Bronchial epithelial cell (primary cell): ENCODE results near the gene LAMA5. TPM values are rescaled to one million over a fixed set of nuclear protein-coding genes. Genes with fewer than 3 reads are reported as not detected.
A peak's percentile ranks its signal among the peaks of the same experiment; 100 is the strongest.

Experiments
- DNase-seq: peaks from one replicate; pipeline ENCODE4 v3.0.0-alpha.2; 2010; ENCODE audit warnings: low read depth
- FAIRE-seq: peaks from 2 replicates; lab custom pipeline; 2011; peaks lifted over from hg19 to GRCh38; lab: Jason Lieb, UNC
- H3K27me3 ChIP-seq: 2 replicates; pipeline ENCODE4 v1.5.1; 2011; ENCODE audit warnings: low read length; ENCODE audit not compliant: control insufficient read depth, insufficient read depth
- H3K36me3 ChIP-seq: 2 replicates; pipeline ENCODE4 v1.5.1; 2011; ENCODE audit warnings: low read length; ENCODE audit not compliant: control insufficient read depth, insufficient read depth
- H3K4me3 ChIP-seq: 2 replicates; pipeline ENCODE4 v1.5.1; 2011; ENCODE audit warnings: mild to moderate bottlenecking, low read depth, low read length, control low read depth
- total RNA-seq: library from RNA; depleted of rRNA; stranded (reverse); fragments of >200 nt; gene quantifications from 2 replicates; pipeline ENCODE4 v1.2.1, GENCODE V29; 2014
- TF ChIP-seq, protein P1 (sequence below): IDR thresholded peaks from 2 replicates; pipeline ENCODE4 v1.5.1; 2011; ENCODE audit warnings: mild to moderate bottlenecking, moderate library complexity, low read length, control low read depth, inconsistent platforms; ENCODE audit not compliant: insufficient read depth, severe bottlenecking

LAMA5 gene
- total RNA-seq, 1 donor from 2014 or later: 61.6 TPM

DNA sequence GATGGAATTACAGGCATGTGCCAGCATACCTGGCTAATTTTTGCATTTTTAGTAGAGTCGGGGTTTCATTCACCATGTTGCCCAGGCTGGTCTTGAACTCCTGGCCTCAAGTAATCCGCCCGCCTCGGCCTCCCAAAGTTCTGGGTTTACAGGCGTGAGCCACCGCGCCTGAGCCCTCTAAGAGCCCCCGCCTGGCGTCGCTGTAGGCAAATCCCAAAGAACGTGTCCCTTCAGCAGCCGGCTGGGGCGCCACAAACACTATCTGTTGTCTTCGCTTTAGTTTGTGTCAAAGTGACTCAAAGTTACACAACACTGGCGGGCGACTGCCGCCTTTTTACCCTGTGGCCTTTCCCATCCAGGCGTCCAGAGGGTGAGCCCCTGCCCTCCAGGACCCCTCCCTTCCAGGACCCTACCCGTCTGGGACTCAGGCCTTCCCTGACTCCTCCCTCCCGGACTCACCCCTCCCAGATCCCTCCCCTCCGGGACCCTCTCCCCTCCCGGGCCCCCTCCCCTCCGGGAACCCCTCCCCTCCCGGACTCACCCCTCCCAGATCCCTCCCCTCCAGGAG is 65.3 kb downstream of the LAMA5 start:
- Histone ChIP-seq H3K27me3 (no peaks in the 10 kb centered on the region), H3K4me3 (peak overlapping the region; percentile 78), H3K36me3 (peaks cover 25% of the 10 kb centered on the region)
- TF ChIP-seq, protein P1, sequence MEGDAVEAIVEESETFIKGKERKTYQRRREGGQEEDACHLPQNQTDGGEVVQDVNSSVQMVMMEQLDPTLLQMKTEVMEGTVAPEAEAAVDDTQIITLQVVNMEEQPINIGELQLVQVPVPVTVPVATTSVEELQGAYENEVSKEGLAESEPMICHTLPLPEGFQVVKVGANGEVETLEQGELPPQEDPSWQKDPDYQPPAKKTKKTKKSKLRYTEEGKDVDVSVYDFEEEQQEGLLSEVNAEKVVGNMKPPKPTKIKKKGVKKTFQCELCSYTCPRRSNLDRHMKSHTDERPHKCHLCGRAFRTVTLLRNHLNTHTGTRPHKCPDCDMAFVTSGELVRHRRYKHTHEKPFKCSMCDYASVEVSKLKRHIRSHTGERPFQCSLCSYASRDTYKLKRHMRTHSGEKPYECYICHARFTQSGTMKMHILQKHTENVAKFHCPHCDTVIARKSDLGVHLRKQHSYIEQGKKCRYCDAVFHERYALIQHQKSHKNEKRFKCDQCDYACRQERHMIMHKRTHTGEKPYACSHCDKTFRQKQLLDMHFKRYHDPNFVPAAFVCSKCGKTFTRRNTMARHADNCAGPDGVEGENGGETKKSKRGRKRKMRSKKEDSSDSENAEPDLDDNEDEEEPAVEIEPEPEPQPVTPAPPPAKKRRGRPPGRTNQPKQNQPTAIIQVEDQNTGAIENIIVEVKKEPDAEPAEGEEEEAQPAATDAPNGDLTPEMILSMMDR: peak; percentile 94
- FAIRE-seq (no peak), DNase-seq (peak; percentile 85)

DNA sequence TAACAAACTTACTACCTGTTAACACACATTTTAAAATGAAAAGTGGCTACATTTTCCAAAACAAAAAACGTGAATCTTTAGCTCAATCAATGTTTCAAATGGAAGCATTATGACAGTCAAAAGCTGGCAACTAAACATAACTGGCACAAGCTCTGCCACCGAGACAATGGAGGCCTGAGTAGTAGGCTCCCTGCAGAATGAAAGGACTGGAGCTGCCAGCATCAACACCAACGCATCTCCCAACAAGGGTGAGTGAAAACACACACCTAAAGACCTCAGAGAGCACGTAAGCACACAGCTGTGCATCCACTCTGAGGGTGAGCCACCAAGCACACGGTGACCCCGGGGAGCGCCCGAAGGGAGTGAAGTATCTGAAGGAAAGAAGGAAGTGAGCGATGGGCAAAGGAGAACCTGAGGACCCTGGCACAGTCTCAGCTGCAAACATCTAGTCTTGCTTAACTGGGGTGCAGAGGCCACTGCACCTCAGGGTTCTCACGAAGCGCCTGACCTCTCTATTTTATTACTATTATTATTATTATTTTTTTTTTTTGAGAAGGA is 65.9 kb downstream of the LAMA5 start:
- FAIRE-seq: no peak
- DNase-seq: no peak
- Histone ChIP-seq H3K36me3 (peaks cover 24% of the 10 kb centered on the region), H3K4me3 (no peak overlapping the region), H3K27me3 (no peaks in the 10 kb centered on the region)
- TF ChIP-seq, protein P1: no peak

DNA sequence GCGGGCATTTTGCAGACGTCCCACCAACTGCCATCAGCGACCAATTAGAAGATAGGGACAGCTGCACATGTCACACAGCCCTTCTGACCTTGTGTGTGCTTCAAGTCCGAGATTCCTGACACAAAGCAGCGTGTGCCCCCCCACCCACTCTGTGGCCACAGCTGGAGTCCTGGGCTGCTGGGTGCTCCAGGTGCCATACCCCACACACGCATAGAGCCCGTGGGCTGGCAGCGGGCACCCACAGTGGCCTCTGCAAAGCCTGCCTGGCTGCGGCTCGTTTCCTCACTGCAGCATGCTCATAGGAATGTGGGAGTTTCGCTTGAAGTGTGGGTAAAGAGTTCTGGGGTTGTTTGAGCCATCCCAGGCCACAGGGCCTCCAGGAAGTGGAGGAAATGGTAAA is 66.8 kb downstream of the LAMA5 start:
- no peaks in the 10 kb centered on the region for H3K27me3 ChIP-seq
- no peak for FAIRE-seq
- DNase-seq: no peak
- TF ChIP-seq, protein P1: no peak
- peaks cover 20% of the 10 kb centered on the region for H3K36me3 ChIP-seq
- H3K4me3 ChIP-seq: no peak overlapping the region

DNA sequence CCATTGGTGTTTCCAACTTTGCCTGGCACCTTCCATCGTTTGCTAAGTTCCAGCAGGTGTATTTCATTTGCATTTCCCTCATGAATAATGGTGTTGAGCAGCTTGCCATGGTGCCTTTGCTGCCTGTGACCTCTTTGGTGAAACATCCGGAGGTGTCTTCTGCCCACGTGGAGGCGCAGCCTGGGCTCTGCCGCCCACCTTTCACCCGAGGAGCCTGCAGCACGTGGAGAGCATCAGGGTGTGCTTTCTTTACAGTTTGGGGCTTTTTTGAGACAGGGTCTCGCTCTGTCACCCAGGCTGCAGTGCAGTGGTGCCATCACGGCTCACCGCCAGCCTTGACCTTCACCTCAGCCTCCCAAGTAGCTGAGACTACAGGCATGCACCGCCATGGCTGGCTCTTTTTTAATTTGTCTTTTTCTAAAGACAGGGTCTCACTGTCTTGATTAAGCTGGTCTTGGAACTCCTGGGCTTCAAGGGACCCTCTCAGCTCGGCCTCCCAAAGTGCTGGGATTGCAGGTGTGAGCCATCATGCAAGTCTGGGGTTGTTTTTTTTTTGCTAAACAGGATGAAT is 67.4 kb downstream of the LAMA5 start:
- Histone ChIP-seq H3K27me3 (no peaks in the 10 kb centered on the region), H3K36me3 (peaks cover 19% of the 10 kb centered on the region), H3K4me3 (no peak overlapping the region)
- TF ChIP-seq, protein P1: no peak
- DNase-seq (no peak), FAIRE-seq (no peak)

DNA sequence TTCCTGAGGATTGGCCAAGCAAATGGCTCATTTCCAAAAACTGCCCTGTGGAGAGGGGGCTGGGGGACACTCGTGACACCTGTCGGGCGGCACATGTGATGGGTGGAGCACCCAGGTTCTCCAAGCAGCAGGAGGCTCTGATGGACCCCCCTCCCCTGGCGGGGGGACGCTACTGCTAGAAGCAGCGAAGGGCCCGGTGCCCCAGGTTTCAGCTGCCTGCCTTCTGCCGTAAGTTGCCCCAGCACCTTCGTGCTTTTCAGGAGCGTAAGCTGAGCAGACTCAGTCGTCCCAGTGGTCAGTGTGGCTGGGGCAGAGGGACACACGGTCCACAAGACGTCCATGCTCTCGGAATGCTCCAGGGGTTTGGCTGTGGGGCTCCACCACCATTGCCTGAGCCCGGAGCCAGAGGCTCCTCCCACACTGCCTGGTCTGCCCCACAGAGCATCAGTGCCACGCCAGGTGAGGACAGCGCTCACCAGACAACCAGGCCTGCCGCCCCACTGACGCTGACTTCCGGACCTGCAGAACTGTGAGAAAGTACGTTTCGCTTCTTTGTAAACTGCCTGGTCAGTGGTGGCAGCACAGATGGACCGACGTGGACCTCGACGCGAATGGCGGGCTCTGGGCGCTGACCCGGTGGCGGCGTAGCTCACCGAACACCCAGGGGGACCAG is 68.4 kb downstream of the LAMA5 start:
- Histone ChIP-seq H3K36me3 (peaks cover 17% of the 10 kb centered on the region), H3K4me3 (no peak overlapping the region), H3K27me3 (no peaks in the 10 kb centered on the region)
- DNase-seq (no peak), FAIRE-seq (no peak)
- TF ChIP-seq, protein P1: no peak
